ENCODE data around the gene DCTN3.

- peak; percentile 73 for TF ChIP-seq CTCF (conservative IDR thresholded peaks at IDR 0.05; ENCODE audit: low read length)
- TF ChIP-seq EZH2phosphoT487 (IDR thresholded peaks at IDR 0.05; ENCODE audit: borderline replicate concordance): no peak
Measured at GRCh38 chr9:34591248-34591916, 28.9 kb downstream of the DCTN3 start.
